Mucosa of descending colon (tissue), 3 donors: ENCODE data around the gene ASB13. TPM values are rescaled to one million over a fixed set of nuclear protein-coding genes. Genes with fewer than 3 reads are reported as not detected.

ENCODE experiments used
- ATAC-seq: fragments of 200-7000 bp; cut with Tn5 transposase; one replicate; pipeline ENCODE4 v1.9.1; 2020; ENCODE audit warnings: mild to moderate bottlenecking, moderate library complexity
- DNase-seq, 3 donors: peaks; one replicate each; pipeline ENCODE4 v3.0.0-alpha.2; 2020
- H3K36me3 ChIP-seq: fragments of 200-600 bp; one replicate; pipeline ENCODE4 v1.8.0; 2021; ENCODE audit warnings: low read depth, mild to moderate bottlenecking
- H3K4me1 ChIP-seq: fragments of 200-600 bp; one replicate; pipeline ENCODE4 v1.8.0; 2021; ENCODE audit warnings: low read depth, mild to moderate bottlenecking
- H3K4me3 ChIP-seq: fragments of 200-600 bp; one replicate; pipeline ENCODE4 v1.8.0; 2021; ENCODE audit warnings: mild to moderate bottlenecking
- H3K9me3 ChIP-seq: fragments of 200-600 bp; one replicate; pipeline ENCODE4 v1.8.0; 2021; ENCODE audit warnings: mild to moderate bottlenecking
- intact Hi-C, 2 donors: fragments of 100-400 bp; cut with DNase I in 1 of 2; cut with micrococcal nuclease in 1 of 2; formaldehyde crosslinking; loops; one replicate each; pipeline versions ENCODE4 v1.11.0 to v1.11.1; 2022; cut with DNase I, micrococcal nuclease
- total RNA-seq, 3 donors: library from RNA; stranded (reverse); fragmentation: NEBNext Ultra II Directional in 2 of 3; extraction: Animal tissue kit (Norgen Biotek cat#: 25700) in 2 of 3; gene quantifications; one replicate each; pipeline versions ENCODE4 v1.2.1 to v1.2.4, GENCODE V29; 2021 to 2023
- TF ChIP-seq, protein P1 (sequence below): fragments of 200-600 bp; IDR thresholded peaks from one replicate; pipeline ENCODE4 v1.8.0; 2022; ENCODE audit warnings: antibody characterized with exemption, mild to moderate bottlenecking
- donor health status: DM: no; HTN: no; CAD: no; lungs with moderate emphysema.
- donor health status: DM: no; HTN: no; CAD: no.
- donor health status: DM: no; HTN: yes; CAD: no.

Gene ASB13
- total RNA-seq, 3 donors from 2014 or later, result 34.6 to 76.1 (median 50.5) TPM

DNA sequence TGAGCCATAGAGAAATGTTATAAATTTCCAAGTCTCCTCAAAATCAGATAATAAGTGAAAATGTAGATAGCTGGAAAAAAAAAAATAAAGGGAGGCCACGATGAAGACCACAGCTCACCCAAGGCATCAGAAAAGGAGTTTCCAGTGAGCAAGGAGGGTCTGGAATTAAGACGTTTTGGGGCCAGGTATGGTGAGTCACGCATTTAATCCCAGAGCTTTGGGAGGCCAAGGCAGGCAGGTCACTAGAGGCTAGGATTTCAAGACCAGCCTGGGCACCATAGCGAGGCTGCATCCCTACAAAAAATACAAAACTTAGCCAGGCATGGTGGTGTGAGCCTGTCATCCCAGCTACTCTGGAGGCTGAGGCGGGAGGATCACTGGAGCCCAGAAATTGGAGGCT, 65.5 kb downstream of the ASB13 start:
- ATAC-seq, result no peak
- intact Hi-C loops, result no loop called here
- H3K9me3 ChIP-seq, result no peaks in the 10 kb centered on the region
- no peak overlapping the region for H3K4me3 ChIP-seq
- no peaks in the 10 kb centered on the region for H3K4me1 ChIP-seq
- H3K36me3 ChIP-seq, result no peaks in the 10 kb centered on the region
- TF ChIP-seq, protein P1, sequence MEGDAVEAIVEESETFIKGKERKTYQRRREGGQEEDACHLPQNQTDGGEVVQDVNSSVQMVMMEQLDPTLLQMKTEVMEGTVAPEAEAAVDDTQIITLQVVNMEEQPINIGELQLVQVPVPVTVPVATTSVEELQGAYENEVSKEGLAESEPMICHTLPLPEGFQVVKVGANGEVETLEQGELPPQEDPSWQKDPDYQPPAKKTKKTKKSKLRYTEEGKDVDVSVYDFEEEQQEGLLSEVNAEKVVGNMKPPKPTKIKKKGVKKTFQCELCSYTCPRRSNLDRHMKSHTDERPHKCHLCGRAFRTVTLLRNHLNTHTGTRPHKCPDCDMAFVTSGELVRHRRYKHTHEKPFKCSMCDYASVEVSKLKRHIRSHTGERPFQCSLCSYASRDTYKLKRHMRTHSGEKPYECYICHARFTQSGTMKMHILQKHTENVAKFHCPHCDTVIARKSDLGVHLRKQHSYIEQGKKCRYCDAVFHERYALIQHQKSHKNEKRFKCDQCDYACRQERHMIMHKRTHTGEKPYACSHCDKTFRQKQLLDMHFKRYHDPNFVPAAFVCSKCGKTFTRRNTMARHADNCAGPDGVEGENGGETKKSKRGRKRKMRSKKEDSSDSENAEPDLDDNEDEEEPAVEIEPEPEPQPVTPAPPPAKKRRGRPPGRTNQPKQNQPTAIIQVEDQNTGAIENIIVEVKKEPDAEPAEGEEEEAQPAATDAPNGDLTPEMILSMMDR, result no peak
- DNase-seq, result peak in 1 of 3 donors; percentile 7

DNA sequence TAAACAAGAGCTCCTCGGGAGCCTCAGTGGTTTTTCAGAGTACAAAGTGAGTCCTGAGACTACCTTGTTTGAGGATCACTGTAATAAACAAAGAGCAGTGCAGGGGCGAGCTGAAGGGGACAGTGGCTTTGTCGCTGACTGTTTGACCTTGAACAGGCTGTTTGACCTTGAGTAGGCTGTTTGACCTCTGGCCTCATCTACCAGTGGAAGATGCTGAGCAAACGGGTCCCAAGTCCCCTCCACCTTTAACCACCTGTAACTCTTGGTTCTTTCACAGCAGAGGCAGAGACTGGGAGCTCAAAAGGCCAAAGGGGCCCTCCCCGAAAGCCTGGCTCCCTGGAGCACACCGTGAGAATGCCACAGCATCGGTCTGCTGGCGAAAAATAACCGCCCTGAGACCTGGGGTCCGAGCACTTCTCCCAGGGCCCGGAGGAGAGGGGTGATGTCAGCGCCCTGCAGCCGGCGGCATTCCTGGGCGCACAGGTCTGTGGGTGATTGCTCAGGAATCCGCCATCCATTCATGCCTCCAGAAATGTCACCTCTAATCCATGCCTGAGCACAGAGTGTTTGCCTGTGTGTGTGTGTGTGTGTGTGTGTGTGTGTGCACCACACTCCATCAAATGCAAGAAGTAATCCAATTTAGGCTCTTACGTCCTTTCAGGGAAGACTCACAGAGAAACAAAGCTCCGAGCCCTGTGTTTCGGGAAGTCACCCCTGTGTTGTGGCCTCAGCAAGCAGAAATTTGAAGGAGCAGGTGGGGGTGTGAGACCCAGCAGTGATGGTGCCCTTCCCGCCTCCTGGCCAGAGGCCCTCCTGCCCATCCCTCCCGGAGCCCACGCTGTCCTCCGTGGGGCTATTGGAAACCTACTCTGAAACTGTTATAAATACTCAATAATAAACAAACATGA, 66.5 kb downstream of the ASB13 start:
- H3K9me3 ChIP-seq, result no peaks in the 10 kb centered on the region
- intact Hi-C loops, result no loop called here
- no peaks in the 10 kb centered on the region for H3K36me3 ChIP-seq
- peak in 2 of 3 donors; percentile 10 to 28 for DNase-seq
- no peaks in the 10 kb centered on the region for H3K4me1 ChIP-seq
- TF ChIP-seq, protein P1, result no peak
- ATAC-seq, result no peak
- no peak overlapping the region for H3K4me3 ChIP-seq

DNA sequence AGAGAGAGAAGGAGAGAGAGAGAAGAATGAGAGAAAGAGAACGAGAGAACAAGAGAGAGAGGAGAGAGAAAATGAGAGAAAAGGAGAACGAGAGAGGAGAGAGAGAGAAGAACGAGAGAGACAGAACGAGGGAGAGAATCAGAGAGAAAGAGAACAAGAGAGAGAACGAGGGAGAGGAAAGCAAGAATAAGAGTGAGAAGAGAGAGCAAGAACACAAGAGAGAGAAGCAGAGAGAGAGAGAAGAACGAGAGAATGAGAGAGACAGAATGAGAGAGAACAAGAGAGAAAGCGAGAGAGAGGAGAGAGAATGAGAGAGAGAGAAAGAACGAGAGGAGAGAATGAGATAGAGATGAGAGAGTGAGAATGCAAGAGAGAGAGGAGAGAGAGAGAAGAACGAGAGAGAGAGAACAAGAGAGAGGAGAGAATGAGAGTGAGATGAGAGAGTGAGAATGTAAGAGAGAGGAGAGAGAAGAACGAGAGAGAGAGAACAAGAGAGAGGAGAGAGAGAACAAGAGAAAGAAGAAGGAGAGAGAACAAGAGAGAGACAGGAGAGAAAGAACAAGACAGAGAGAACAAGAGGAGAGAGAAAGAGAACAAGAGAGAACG, 68.2 kb downstream of the ASB13 start:
- intact Hi-C loops, result no loop called here
- no peaks in the 10 kb centered on the region for H3K9me3 ChIP-seq
- TF ChIP-seq, protein P1, result no peak
- no peak for ATAC-seq
- H3K4me1 ChIP-seq, result no peaks in the 10 kb centered on the region
- DNase-seq, result no peak
- H3K4me3 ChIP-seq, result no peak overlapping the region
- H3K36me3 ChIP-seq, result no peaks in the 10 kb centered on the region

DNA sequence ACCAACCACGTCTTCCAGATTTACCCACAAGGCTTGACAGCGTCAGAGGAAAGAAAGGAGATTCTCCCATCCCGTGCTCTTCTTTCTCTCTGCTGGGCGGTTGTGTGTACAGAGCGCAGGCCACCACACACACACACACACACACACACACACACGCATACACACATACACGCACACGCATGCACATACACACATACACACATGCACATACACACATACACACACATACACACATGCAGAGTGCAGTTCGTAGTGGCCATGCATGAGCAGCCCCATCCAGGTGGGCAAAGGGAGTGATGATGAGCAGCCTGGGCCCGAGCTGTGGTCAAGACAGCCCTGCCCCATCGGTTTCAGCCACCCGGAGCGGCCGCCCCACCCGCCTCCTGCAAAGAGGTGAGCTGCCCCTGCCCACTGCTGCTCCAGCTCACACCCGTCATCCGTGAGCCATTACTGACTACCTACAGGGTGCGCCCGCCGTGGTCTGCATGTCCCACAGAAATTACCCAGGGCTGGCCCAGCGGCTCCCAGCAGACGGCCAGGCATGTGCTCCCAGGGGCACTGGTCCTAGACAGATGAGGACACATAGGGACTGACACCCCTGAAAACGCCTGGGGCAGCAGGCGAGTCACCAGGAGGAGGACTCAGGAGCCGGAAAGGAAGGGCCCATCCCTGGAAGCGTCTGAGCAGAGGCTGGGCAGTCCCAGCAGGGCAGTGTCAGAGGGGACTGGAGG, 69.6 kb downstream of the ASB13 start:
- Histone ChIP-seq H3K4me3 (no peak overlapping the region), H3K36me3 (no peaks in the 10 kb centered on the region), H3K9me3 (no peaks in the 10 kb centered on the region), H3K4me1 (no peaks in the 10 kb centered on the region)
- TF ChIP-seq, protein P1, result no peak
- ATAC-seq, result no peak
- intact Hi-C loops, result no loop called here
- peak in 2 of 3 donors; percentile 26 to 48 for DNase-seq

DNA sequence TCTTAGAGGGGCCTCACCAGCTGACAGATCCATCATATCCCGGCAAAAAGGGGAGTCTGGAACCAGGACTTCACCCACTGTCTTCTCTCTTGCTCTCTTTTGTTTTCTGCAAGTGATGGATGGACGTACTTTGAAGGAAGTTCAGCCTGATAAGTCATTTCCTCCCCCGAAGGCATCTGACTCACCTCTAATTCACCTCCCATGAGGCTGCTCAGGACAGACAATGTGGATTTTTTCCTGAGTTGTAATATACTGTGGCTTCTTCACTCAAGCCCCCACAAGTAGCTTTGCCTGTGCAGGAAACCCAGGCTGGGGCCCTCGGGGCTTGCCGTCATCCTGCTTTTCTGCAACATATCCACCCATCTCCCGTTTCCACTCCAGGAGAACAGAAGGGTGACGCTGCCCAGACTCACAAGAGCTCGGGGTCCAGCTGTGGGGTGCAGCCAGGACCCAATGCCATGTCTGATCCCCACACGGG, 70.4 kb downstream of the ASB13 start:
- peak in 2 of 3 donors; percentile 12 to 21 for DNase-seq
- no peaks in the 10 kb centered on the region for H3K36me3 ChIP-seq
- intact Hi-C loops, result no loop called here
- no peak overlapping the region for H3K4me3 ChIP-seq
- no peaks in the 10 kb centered on the region for H3K4me1 ChIP-seq
- peak; percentile 26 for ATAC-seq
- TF ChIP-seq, protein P1, result no peak
- no peaks in the 10 kb centered on the region for H3K9me3 ChIP-seq
